Epithelial cell of proximal tubule (primary cell): Measurements from ENCODE around the gene OR14I1. TPM values are rescaled to one million over a fixed set of nuclear protein-coding genes. Genes with fewer than 3 reads are reported as not detected.

Source experiments
- DNase-seq: peaks from one replicate; pipeline ENCODE4 v3.0.0-alpha.2; 2011; ENCODE audit warnings: low read depth
- H3K4me3 ChIP-seq: 2 replicates; pipeline ENCODE4 v1.5.1; 2011; ENCODE audit warnings: low read depth, mild to moderate bottlenecking, low read length
- total RNA-seq: library from RNA; depleted of rRNA; stranded (reverse); fragments of >200 nt; gene quantifications from 2 replicates; pipeline ENCODE4 v1.2.3, GENCODE V29; 2015
- TF ChIP-seq, protein P1 (sequence below): conservative IDR thresholded peaks from 2 replicates; pipeline ENCODE4 v1.5.1; 2012; ENCODE audit warnings: low read depth, mild to moderate bottlenecking, low read length

The OR14I1 gene
- not detected in 2 replicates for total RNA-seq

GRCh38 chr1:248702714-248703113, at the start of gene OR14I1:
Gene OR14I1 (minus strand): TSS chr1:248702766.
- DNase-seq = no peak
- no peak within 1 kb of the TSS for H3K4me3 ChIP-seq
- TF ChIP-seq, protein P1, sequence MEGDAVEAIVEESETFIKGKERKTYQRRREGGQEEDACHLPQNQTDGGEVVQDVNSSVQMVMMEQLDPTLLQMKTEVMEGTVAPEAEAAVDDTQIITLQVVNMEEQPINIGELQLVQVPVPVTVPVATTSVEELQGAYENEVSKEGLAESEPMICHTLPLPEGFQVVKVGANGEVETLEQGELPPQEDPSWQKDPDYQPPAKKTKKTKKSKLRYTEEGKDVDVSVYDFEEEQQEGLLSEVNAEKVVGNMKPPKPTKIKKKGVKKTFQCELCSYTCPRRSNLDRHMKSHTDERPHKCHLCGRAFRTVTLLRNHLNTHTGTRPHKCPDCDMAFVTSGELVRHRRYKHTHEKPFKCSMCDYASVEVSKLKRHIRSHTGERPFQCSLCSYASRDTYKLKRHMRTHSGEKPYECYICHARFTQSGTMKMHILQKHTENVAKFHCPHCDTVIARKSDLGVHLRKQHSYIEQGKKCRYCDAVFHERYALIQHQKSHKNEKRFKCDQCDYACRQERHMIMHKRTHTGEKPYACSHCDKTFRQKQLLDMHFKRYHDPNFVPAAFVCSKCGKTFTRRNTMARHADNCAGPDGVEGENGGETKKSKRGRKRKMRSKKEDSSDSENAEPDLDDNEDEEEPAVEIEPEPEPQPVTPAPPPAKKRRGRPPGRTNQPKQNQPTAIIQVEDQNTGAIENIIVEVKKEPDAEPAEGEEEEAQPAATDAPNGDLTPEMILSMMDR = no peak

DNA sequence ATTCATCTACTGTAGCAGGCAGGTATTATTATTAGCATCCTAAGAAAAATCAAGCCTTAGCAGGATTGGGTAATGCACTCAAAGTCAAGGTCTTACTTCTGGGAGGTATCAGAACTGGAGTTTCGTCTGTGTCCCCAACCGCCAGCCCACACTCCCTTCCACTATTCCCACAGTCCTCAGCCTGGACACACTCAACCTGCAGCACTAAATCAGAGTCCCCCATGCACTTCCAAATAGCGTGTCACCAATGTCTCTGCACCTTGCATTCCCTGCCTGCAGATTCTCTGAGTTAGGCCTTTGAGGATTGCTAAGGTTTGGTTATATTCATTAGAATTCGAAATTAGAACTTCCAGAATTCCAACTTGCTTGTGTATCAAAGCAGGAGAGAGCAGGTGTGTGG, 49.1 kb upstream of the OR14I1 start:
- TF ChIP-seq, protein P1 = no peak
- H3K4me3 ChIP-seq = no peak overlapping the region
- DNase-seq = no peak

DNA sequence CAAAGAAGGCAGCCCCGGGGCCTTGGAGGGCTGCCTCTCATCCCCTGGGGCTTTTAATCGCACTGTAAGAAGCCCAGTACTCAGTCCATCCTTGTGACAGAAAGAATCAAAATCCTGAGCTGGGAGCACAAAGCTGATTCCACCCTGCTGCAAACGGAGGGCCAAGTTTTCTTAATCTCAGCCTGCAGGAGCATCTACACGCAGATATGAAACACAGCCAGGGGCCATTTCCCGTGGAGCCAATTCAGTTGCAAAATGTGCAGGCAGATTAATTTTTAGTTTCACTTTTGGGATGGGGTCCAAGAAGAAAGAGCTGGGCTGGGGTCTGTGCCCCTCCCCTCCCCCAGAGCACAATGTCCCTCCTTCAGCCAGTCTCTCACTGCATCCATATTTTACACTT, 48.6 kb upstream of the OR14I1 start:
- no peak for DNase-seq
- TF ChIP-seq, protein P1 = no peak

GRCh38 chr1:248750496-248750895, 47.9 kb upstream of the OR14I1 start:
- DNase-seq = no peak
- TF ChIP-seq, protein P1 = no peak
- no peak overlapping the region for H3K4me3 ChIP-seq

More for the DNA sequence above, 48.6 kb upstream of the OR14I1 start:
- H3K4me3 ChIP-seq = no peak overlapping the region

- H3K4me3 ChIP-seq = no peak overlapping the region
- TF ChIP-seq, protein P1 = no peak
- no peak for DNase-seq
These were observed 45.6 kb upstream of the OR14I1 start for GRCh38 chr1:248748211-248748610.

- H3K4me3 ChIP-seq = no peak overlapping the region
- DNase-seq = no peak
- TF ChIP-seq, protein P1 = no peak
These were observed 38.3 kb upstream of the OR14I1 start for GRCh38 chr1:248740876-248741275.

DNA sequence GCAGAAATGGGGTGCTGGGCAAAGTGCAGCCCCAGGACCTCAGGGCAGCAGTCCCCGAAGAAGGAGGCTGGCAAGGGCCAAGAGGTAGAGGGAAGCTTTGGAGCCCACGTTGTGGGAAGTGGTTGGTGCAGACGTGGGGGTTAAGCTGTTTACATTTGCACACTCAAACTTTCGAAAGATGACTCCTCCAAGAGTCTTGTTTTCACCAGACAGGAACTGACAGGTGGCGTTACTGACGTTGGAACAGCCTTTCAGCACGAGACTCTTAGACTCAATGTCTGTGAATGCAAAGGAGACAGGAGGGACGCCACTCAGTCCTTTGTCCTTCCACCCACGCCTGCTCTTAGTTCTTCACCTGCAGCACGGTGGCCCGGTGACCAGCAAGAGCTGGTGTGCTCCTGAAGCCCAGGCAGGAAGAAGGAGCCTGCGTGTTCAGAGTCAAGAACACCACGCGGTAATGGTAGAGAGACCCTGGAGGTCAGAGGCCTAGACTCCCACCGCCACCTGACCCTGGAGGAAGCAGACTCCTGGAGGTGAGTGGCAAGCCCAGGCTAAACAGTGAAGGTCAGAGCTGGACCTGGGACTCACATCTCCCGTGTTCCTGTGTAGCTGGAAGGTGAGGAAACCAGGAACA, 37.1 kb upstream of the OR14I1 start:
- TF ChIP-seq, protein P1 = no peak
- DNase-seq = no peak
- H3K4me3 ChIP-seq = no peak overlapping the region
